Fibroblast of skin of right biceps (primary cell): ENCODE data around the gene HPS4.
"Not testable (repeated sequence)": the region's sequence is repeated elsewhere in the genome, so short reads cannot be mapped to it uniquely, and the experiment has no call there.

Experiments
- DNase-seq: peaks from one replicate; pipeline ENCODE4 v3.0.0-alpha.2; 2013

HPS4 gene

GRCh38 chr22:26438776-26439175 is 44.8 kb downstream of the HPS4 start:
- not testable (repeated sequence) for DNase-seq

GRCh38 chr22:26437694-26438392 is 45.7 kb downstream of the HPS4 start:
- DNase-seq, result no peak

GRCh38 chr22:26436903-26437515 is 46.6 kb downstream of the HPS4 start:
- no peak for DNase-seq

- DNase-seq, result no peak
Observed at GRCh38 chr22:26435327-26436093, 48.1 kb downstream of the HPS4 start.

GRCh38 chr22:26433805-26434204 is 49.8 kb downstream of the HPS4 start:
- DNase-seq, result no peak

GRCh38 chr22:26432619-26433311 is 50.8 kb downstream of the HPS4 start:
- no peak for DNase-seq

GRCh38 chr22:26431261-26431995 is 52.2 kb downstream of the HPS4 start:
- DNase-seq, result peak; percentile 30

GRCh38 chr22:26430600-26430999 is 53.0 kb downstream of the HPS4 start:
- no peak for DNase-seq

- no peak for DNase-seq
Observed at GRCh38 chr22:26429458-26430286, 53.9 kb downstream of the HPS4 start.

- peak; percentile 70 for DNase-seq
Observed at GRCh38 chr22:26428515-26429457, 54.8 kb downstream of the HPS4 start, which contains the start of gene ASPHD2. ASPHD2 (plus strand) TSS chr22:26429260; CDS start chr22:26433616, 4,356 bp downstream.

GRCh38 chr22:26426924-26427323 is 56.7 kb downstream of the HPS4 start:
- DNase-seq, result no peak

- DNase-seq, result no peak
Observed at GRCh38 chr22:26418620-26419019, 65.0 kb downstream of the HPS4 start.

- no peak for DNase-seq
Observed at GRCh38 chr22:26417406-26417805, 66.2 kb downstream of the HPS4 start.

- peak; percentile 91 for DNase-seq
Observed at GRCh38 chr22:26416670-26417276, 66.8 kb downstream of the HPS4 start.

- DNase-seq, result no peak
Observed at GRCh38 chr22:26416256-26416655, 67.3 kb downstream of the HPS4 start.

- DNase-seq, result no peak
Observed at GRCh38 chr22:26414347-26414746, 69.2 kb downstream of the HPS4 start.

- DNase-seq, result no peak
Observed at GRCh38 chr22:26410386-26410785, 73.2 kb downstream of the HPS4 start.

- DNase-seq, result no peak
Observed at GRCh38 chr22:26409719-26410335, 73.8 kb downstream of the HPS4 start.

GRCh38 chr22:26408562-26409220 is 74.9 kb downstream of the HPS4 start:
- not testable (repeated sequence) for DNase-seq
